Neural crest cell (in vitro differentiated cells): Measurements from ENCODE around the gene CEMIP. TPM values are rescaled to one million over a fixed set of nuclear protein-coding genes. Genes with fewer than 3 reads are reported as not detected.

Experiments used
- DNase-seq: peaks from one replicate; pipeline ENCODE4 v3.0.0; 2021; ENCODE audit warnings: low read depth, mixed read lengths, low spot score
- H3K27ac Mint-ChIP-seq: one replicate; pipeline ENCODE4 v1.8.0; 2021; ENCODE audit warnings: mild to moderate bottlenecking, mixed read lengths; ENCODE audit not compliant: unreplicated experiment
- H3K27me3 Mint-ChIP-seq: 2 replicates; pipeline ENCODE4 v1.8.0; 2021; ENCODE audit warnings: low read depth, mild to moderate bottlenecking, mixed read lengths
- H3K36me3 Mint-ChIP-seq: 2 replicates; pipeline ENCODE4 v1.8.0; 2021; ENCODE audit warnings: low read depth, mild to moderate bottlenecking, mixed read lengths
- H3K4me1 Mint-ChIP-seq: 2 replicates; pipeline ENCODE4 v1.8.0; 2021; ENCODE audit warnings: mixed read lengths
- H3K4me3 Mint-ChIP-seq: one replicate; pipeline ENCODE4 v1.8.0; 2021; ENCODE audit warnings: mild to moderate bottlenecking, mixed read lengths
- H3K9me3 Mint-ChIP-seq: 2 replicates; pipeline ENCODE4 v1.8.0; 2021; ENCODE audit warnings: mixed read lengths
- CTCF ChIP-seq: fragments of 200-600 bp; sonication (generic); conservative IDR thresholded peaks from 2 replicates; pipeline ENCODE4 v1.5.0; 2021; ENCODE audit warnings: antibody characterized with exemption, mild to moderate bottlenecking
- total RNA-seq: library from RNA; stranded (reverse); gene quantifications from 2 replicates; pipeline ENCODE4 v1.2.1, GENCODE V29; 2021

The CEMIP gene
- total RNA-seq, 1 donor from 2014 or later = 0.33 TPM

DNA sequence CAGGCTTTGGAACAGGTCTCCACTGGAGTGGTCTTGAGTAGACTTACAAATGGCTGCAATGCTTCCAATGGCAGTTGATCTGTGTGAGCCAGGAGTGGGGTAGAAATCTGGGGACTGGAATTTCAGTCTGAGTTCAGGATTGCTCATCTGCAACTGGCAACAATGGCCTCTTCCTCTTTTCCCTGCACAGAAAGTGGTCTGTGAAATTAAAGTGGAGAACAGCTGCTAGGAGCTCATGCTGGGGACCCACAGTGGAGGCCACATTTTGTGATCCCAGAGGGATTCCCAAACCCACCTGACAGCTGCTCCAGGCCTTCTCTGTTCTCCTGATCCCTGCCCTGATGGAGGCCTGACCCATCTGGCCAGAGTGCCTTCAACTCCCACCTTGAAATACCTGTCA is 49.6 kb downstream of the CEMIP start:
- peaks cover 7% of the 10 kb centered on the region for H3K4me1 Mint-ChIP-seq
- TF ChIP-seq CTCF = no peak
- no peak overlapping the region for H3K4me3 Mint-ChIP-seq
- H3K27me3 Mint-ChIP-seq = no peaks in the 10 kb centered on the region
- H3K9me3 Mint-ChIP-seq = no peaks in the 10 kb centered on the region
- no peak overlapping the region for H3K27ac Mint-ChIP-seq
- DNase-seq = no peak
- H3K36me3 Mint-ChIP-seq = no peaks in the 10 kb centered on the region

DNA sequence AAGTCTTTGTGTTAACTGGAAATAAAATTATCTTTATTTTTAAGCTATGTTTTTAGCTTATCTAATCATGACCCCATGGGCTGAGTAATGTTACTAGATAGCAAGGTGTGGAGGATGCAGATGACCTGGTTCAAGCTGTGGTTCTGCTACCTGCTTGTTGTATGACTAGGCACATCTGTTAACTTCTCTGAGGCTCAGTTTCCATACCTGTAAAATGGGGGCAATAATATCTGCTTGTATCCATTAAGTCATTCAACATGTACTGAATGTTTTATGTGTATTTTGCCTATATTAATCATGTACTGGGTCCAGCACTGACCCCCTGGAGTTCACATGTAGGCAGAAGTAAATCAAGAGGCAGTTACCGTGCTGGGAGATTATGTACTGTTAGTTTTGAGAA is 51.5 kb downstream of the CEMIP start:
- no peaks in the 10 kb centered on the region for H3K27me3 Mint-ChIP-seq
- no peaks in the 10 kb centered on the region for H3K9me3 Mint-ChIP-seq
- no peak overlapping the region for H3K4me3 Mint-ChIP-seq
- H3K4me1 Mint-ChIP-seq = peaks cover 5% of the 10 kb centered on the region
- H3K27ac Mint-ChIP-seq = no peak overlapping the region
- DNase-seq = no peak
- no peak for TF ChIP-seq CTCF
- H3K36me3 Mint-ChIP-seq = no peaks in the 10 kb centered on the region

DNA sequence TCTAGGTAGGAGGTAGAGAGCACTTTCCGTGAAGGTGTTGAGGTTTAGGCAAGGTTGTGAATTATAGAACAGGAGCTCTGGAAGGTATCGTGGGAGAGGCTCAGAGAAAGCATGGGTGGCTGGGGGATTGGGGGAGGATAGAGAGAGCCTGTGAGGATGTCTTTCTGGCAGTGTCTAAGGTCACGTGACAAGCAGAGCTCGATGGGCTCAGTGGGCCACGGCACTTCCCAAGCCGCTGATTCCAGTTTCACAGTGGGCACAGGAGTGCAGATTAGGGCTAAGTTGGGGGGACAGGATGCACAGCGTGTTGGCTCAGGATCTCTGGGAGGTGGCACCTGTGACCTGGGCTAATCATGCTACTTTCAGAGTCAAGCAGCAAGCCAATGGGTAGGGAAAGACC is 52.0 kb downstream of the CEMIP start:
- TF ChIP-seq CTCF = no peak
- Mint-ChIP-seq H3K27me3 (no peaks in the 10 kb centered on the region), H3K36me3 (no peaks in the 10 kb centered on the region), H3K27ac (peak overlapping the region; percentile 10), H3K4me3 (no peak overlapping the region), H3K4me1 (no peaks in the 10 kb centered on the region), H3K9me3 (no peaks in the 10 kb centered on the region)
- DNase-seq = no peak

- no peaks in the 10 kb centered on the region for H3K27me3 Mint-ChIP-seq
- TF ChIP-seq CTCF = no peak
- no peak overlapping the region for H3K27ac Mint-ChIP-seq
- H3K36me3 Mint-ChIP-seq = no peaks in the 10 kb centered on the region
- DNase-seq = no peak
- H3K9me3 Mint-ChIP-seq = no peaks in the 10 kb centered on the region
- no peaks in the 10 kb centered on the region for H3K4me1 Mint-ChIP-seq
- no peak overlapping the region for H3K4me3 Mint-ChIP-seq
Observed at GRCh38 chr15:80831606-80832224, 52.5 kb downstream of the CEMIP start.

DNA sequence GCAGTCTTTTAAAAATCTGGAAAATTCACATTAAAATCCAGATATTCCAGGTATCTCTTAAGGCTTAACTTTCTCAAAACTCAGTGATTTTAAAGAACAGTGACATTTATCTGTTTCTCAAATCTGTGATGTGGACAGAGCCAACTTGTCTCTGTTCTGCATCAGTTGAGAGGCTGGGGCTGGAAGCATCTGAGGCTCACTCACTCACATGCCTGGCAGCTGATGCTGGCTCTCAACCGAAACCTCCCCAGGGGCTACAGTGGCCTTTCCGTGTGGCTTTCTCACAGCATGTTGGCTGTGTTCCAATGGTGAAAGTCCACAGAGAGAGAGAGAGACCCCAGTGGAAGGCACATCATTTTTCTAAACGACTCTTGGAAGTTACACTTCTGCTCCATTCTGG is 53.5 kb downstream of the CEMIP start:
- no peak for DNase-seq
- H3K27ac Mint-ChIP-seq = no peak overlapping the region
- no peaks in the 10 kb centered on the region for H3K4me1 Mint-ChIP-seq

More for the DNA sequence above, 53.5 kb downstream of the CEMIP start:
- no peak for TF ChIP-seq CTCF
- no peaks in the 10 kb centered on the region for H3K9me3 Mint-ChIP-seq
- H3K36me3 Mint-ChIP-seq = no peaks in the 10 kb centered on the region
- H3K4me3 Mint-ChIP-seq = no peak overlapping the region
- H3K27me3 Mint-ChIP-seq = no peaks in the 10 kb centered on the region
